Measurements from ENCODE around the gene CTIF. TPM values are rescaled to one million over a fixed set of nuclear protein-coding genes. Genes with fewer than 3 reads are reported as not detected.

Gene CTIF
- total RNA-seq, 6 experiments from 2014 or later = 77.6 to 100 (median 79.2) TPM

DNA sequence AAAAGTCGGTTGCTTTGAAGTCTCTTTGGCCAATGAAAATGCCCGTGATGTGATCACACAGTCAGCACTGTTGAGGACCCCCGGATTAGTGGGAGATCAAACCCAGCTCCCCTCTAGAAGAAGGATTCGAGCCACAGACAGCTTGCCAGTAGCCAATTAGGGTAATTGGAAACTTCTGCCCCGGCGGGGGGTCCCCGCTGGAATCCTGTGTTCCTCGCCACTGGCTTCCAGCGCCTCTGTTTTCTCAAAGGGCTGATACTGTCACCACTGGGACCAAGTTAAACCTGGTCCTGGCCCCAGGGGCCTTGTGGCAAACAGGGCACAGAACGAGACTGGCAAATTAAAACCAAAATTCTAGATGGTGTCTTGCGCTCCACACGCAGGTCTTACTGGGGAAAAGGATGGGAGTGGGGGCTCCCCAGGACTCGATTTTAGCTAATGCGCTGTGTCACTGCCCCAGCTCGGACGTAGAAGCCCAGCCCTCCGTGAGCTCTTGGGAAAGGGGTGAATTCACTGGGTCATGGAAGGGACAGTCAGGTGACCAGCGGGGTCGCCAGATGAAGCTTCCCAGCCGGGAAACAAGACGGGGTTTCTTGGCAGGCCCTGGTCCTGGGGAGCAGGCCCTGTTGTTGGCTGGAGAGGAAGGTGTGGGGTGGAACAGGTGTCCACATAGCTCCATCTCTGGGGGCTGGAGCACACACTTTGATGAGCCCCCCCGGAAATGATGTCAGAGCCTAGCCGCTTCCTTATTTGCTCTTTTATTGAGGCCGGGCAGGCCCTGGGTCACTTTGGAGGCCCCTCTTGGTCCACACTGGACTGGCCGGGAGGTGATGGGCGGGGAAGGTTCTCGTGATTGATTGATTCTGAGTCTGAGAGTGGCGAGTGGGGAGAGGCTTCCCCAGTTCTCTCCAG, 321.7 kb downstream of the CTIF start:
- peaks cover 5% of the 10 kb centered on the region; the same call in 1 of the 2 replicates for H3K27me3 Mint-ChIP-seq (ENCODE audit: insufficient read depth)
- H3K9me3 Mint-ChIP-seq = peaks cover 6% of the 10 kb centered on the region; the same call in 1 of the 2 replicates
- DNase-seq = no peak
- TF ChIP-seq, protein P1, sequence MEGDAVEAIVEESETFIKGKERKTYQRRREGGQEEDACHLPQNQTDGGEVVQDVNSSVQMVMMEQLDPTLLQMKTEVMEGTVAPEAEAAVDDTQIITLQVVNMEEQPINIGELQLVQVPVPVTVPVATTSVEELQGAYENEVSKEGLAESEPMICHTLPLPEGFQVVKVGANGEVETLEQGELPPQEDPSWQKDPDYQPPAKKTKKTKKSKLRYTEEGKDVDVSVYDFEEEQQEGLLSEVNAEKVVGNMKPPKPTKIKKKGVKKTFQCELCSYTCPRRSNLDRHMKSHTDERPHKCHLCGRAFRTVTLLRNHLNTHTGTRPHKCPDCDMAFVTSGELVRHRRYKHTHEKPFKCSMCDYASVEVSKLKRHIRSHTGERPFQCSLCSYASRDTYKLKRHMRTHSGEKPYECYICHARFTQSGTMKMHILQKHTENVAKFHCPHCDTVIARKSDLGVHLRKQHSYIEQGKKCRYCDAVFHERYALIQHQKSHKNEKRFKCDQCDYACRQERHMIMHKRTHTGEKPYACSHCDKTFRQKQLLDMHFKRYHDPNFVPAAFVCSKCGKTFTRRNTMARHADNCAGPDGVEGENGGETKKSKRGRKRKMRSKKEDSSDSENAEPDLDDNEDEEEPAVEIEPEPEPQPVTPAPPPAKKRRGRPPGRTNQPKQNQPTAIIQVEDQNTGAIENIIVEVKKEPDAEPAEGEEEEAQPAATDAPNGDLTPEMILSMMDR (IDR thresholded peaks at IDR 0.05) = no peak
- H3K36me3 Mint-ChIP-seq (ENCODE audit: low read depth) = peaks cover 54% of the 10 kb centered on the region
- H3K27ac Mint-ChIP-seq = no peak overlapping the region
- no peak overlapping the region for H3K4me3 Mint-ChIP-seq
- H3K4me1 Mint-ChIP-seq (ENCODE audit: low read depth) = peaks cover 29% of the 10 kb centered on the region

DNA sequence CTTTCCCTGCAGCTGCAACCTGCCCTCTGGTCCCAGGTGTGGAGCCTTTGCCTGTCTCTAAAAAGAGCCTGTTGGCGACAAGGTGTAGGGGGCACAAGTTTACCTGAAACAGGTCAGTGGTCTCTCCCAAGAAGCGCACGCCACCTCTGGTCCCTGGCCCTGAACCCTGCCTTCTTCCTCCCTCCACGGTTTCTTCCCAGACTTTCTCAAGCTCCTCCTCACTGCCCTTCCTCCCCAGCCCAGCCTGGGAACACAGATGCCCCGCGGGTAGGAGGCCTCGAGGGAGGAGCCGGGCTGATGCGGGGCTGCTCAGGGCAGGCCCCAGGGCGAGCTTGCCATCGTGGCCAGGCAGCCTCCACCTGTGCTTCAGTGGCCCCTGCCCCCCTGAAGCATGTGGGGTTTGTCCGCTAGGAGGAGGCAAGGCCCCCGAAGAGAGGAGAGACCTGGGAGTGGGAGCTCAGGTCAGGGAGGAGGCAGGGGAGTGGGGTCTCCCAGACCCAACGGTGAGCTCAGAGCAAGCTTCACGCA, 322.4 kb downstream of the CTIF start:
- H3K9me3 Mint-ChIP-seq = peaks cover 6% of the 10 kb centered on the region; the same call in 1 of the 2 replicates
- H3K4me3 Mint-ChIP-seq = no peak overlapping the region
- TF ChIP-seq, protein P1 (IDR thresholded peaks at IDR 0.05) = no peak
- H3K27me3 Mint-ChIP-seq (ENCODE audit: insufficient read depth) = peaks cover 5% of the 10 kb centered on the region; the same call in 1 of the 2 replicates
- H3K36me3 Mint-ChIP-seq (ENCODE audit: low read depth) = peaks cover 47% of the 10 kb centered on the region
- peaks cover 27% of the 10 kb centered on the region for H3K4me1 Mint-ChIP-seq (ENCODE audit: low read depth)
- DNase-seq = no peak
- no peak overlapping the region for H3K27ac Mint-ChIP-seq

DNA sequence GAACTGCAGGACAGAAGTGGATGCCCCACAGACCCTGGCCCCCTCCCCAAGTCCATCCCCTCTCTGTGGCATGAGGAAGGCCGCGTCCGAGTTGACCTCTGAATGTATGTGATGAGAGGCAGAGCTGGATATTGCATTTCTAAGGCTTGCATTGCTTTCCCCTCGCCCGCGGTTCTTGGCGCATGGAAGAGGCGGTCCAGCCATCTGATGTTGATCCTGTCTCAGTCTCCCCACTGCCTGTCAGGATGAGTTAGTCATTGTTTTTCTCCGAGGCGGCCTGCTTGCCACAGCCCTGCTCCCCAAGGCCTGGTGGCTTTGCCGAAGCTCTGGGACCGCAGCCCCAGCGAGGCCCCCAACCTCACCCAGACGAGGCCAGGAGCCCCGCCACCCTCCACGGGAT, 323.3 kb downstream of the CTIF start:
- Mint-ChIP-seq H3K4me3 (no peak overlapping the region), H3K27me3 (ENCODE audit: insufficient read depth) (peaks cover 5% of the 10 kb centered on the region), H3K9me3 (peaks cover 6% of the 10 kb centered on the region; the same call in 1 of the 2 replicates), H3K36me3 (ENCODE audit: low read depth) (peaks cover 39% of the 10 kb centered on the region), H3K4me1 (ENCODE audit: low read depth) (peaks cover 27% of the 10 kb centered on the region), H3K27ac (no peak overlapping the region; the same call in 1 of the 2 replicates)
- TF ChIP-seq, protein P1 (IDR thresholded peaks at IDR 0.05) = no peak
- DNase-seq = no peak

DNA sequence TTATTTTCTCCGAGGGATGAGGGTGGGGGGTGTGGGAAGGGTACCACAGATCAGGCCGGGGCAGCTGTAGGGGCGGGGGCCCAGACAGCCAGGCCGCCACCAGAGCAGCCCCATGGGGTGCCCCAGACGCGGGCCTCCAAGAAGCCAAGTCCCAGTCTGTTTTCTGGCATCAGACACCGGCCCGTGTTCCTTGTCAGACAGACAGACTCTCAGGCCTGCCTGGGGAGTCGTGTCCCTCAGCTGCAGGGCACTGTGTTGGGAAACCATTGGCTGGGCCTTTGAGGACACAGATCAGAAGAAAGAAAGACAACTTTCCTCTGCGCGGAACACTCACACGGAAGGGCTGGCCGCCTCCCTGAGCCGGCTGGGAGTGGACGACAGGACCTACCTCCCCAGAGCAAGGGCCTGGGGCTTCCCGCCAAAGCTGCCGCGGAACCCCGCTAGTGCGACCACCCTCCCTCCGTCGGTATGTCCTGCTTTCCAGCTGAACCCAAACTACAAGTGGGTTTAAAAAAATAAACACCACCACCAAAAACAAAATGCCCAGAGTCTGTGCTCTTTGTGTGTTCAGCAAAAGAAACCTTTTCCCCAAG, 323.9 kb downstream of the CTIF start:
- H3K27me3 Mint-ChIP-seq (ENCODE audit: insufficient read depth) = peaks cover under 1% of the 10 kb centered on the region

More for the DNA sequence above, 323.9 kb downstream of the CTIF start:
- TF ChIP-seq, protein P1 (IDR thresholded peaks at IDR 0.05) = no peak
- Mint-ChIP-seq H3K36me3 (ENCODE audit: low read depth) (peaks cover 33% of the 10 kb centered on the region), H3K4me3 (no peak overlapping the region), H3K27ac (no peak overlapping the region; the same call in 1 of the 2 replicates), H3K4me1 (ENCODE audit: low read depth) (peaks cover 26% of the 10 kb centered on the region), H3K9me3 (peaks cover 6% of the 10 kb centered on the region; the same call in 1 of the 2 replicates)
- no peak for DNase-seq
